SK-N-SH (cell line): ENCODE measurements around the gene SPIRE2.

Experiments
- CHD2 ChIP-seq: fragments of 150-350 bp; IDR thresholded peaks from 2 replicates; pipeline ENCODE4 v1.6.1; 2018; ENCODE audit warnings: low read length; ENCODE audit not compliant: partially characterized antibody
- FOXM1 ChIP-seq: IDR thresholded peaks from 2 replicates; pipeline ENCODE4 v1.4.0; 2012; ENCODE audit warnings: low read depth, mild to moderate bottlenecking
- GABPA ChIP-seq: IDR thresholded peaks from 2 replicates; pipeline ENCODE4 v1.4.0; 2012; ENCODE audit warnings: low read depth, mild to moderate bottlenecking
- NFIC ChIP-seq: IDR thresholded peaks from 2 replicates; pipeline ENCODE4 v1.4.0; 2012; ENCODE audit warnings: borderline replicate concordance
- POLR2AphosphoS5 ChIP-seq: IDR thresholded peaks from 2 replicates; pipeline ENCODE4 v1.6.1; 2012; ENCODE audit warnings: low read depth, low read length
- RAD21 ChIP-seq: IDR thresholded peaks from 2 replicates; pipeline ENCODE4 v1.6.1; 2012; ENCODE audit warnings: mild to moderate bottlenecking, low read length
- RCOR1 ChIP-seq: fragments of 150-350 bp; IDR thresholded peaks from 2 replicates; pipeline ENCODE4 v1.6.1; 2017; ENCODE audit warnings: antibody characterized with exemption, low read length
- RFX5 ChIP-seq: IDR thresholded peaks from 2 replicates; pipeline ENCODE4 v1.6.1; 2012; ENCODE audit warnings: mild to moderate bottlenecking, improper control_type of control experiment, low read length
- SMC3 ChIP-seq: IDR thresholded peaks from 2 replicates; pipeline ENCODE4 v1.6.1; 2012; ENCODE audit warnings: low read depth, low read length, improper control_type of control experiment
- TEAD4 ChIP-seq: IDR thresholded peaks from 2 replicates; pipeline ENCODE4 v1.4.0; 2012; ENCODE audit warnings: mild to moderate bottlenecking, borderline replicate concordance; ENCODE audit not compliant: insufficient read depth
- YY1 ChIP-seq: IDR thresholded peaks from 2 replicates; pipeline ENCODE4 v1.4.0; 2012; ENCODE audit warnings: low read depth, mild to moderate bottlenecking
- TF ChIP-seq, protein P1 (sequence below): fragments of 200-600 bp; sonication (generic); IDR thresholded peaks from 2 replicates; pipeline ENCODE4 v1.6.1; 2017; ENCODE audit warnings: antibody characterized with exemption, mild to moderate bottlenecking, moderate library complexity
- TF ChIP-seq, protein P2 (sequence below): IDR thresholded peaks from 2 replicates; pipeline ENCODE4 v1.6.1; 2012; ENCODE audit warnings: mild to moderate bottlenecking, low read depth, low read length, moderate library complexity

DNA sequence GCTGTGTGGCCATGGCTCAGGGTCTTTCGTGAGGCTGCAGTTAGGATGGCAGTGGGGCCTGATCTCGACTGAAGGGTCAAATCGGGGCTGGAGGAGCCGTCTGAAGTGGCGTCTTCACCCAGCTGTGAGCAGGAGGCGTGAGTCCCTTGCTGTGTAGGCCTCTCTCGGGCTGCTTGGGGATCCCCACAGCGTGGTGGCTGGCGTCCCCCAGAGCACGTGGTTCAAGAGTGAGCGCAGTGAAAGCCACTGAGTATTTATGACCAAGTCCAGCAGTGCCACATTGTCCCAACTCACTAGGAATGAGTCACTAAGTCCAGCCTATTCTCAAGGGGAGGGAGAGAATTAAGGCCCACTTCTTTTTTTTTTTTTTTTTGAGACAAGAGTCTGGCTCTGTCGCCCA is 33.4 kb downstream of the SPIRE2 start:
- TF ChIP-seq, protein P1, sequence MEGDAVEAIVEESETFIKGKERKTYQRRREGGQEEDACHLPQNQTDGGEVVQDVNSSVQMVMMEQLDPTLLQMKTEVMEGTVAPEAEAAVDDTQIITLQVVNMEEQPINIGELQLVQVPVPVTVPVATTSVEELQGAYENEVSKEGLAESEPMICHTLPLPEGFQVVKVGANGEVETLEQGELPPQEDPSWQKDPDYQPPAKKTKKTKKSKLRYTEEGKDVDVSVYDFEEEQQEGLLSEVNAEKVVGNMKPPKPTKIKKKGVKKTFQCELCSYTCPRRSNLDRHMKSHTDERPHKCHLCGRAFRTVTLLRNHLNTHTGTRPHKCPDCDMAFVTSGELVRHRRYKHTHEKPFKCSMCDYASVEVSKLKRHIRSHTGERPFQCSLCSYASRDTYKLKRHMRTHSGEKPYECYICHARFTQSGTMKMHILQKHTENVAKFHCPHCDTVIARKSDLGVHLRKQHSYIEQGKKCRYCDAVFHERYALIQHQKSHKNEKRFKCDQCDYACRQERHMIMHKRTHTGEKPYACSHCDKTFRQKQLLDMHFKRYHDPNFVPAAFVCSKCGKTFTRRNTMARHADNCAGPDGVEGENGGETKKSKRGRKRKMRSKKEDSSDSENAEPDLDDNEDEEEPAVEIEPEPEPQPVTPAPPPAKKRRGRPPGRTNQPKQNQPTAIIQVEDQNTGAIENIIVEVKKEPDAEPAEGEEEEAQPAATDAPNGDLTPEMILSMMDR = no peak
- TF ChIP-seq FOXM1 (no peak), CHD2 (no peak), GABPA (no peak), POLR2AphosphoS5 (no peak), RFX5 (no peak), RCOR1 (no peak), RAD21 (no peak), SMC3 (no peak), NFIC (no peak), YY1 (no peak), TEAD4 (no peak)
- TF ChIP-seq, protein P2, sequence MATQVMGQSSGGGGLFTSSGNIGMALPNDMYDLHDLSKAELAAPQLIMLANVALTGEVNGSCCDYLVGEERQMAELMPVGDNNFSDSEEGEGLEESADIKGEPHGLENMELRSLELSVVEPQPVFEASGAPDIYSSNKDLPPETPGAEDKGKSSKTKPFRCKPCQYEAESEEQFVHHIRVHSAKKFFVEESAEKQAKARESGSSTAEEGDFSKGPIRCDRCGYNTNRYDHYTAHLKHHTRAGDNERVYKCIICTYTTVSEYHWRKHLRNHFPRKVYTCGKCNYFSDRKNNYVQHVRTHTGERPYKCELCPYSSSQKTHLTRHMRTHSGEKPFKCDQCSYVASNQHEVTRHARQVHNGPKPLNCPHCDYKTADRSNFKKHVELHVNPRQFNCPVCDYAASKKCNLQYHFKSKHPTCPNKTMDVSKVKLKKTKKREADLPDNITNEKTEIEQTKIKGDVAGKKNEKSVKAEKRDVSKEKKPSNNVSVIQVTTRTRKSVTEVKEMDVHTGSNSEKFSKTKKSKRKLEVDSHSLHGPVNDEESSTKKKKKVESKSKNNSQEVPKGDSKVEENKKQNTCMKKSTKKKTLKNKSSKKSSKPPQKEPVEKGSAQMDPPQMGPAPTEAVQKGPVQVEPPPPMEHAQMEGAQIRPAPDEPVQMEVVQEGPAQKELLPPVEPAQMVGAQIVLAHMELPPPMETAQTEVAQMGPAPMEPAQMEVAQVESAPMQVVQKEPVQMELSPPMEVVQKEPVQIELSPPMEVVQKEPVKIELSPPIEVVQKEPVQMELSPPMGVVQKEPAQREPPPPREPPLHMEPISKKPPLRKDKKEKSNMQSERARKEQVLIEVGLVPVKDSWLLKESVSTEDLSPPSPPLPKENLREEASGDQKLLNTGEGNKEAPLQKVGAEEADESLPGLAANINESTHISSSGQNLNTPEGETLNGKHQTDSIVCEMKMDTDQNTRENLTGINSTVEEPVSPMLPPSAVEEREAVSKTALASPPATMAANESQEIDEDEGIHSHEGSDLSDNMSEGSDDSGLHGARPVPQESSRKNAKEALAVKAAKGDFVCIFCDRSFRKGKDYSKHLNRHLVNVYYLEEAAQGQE = no peak
